GM23248 (cell line): Measurements from ENCODE around the gene CYTL1. TPM values are rescaled to one million over a fixed set of nuclear protein-coding genes. Genes with fewer than 3 reads are reported as not detected.

Experiments used
- DNase-seq: peaks from one replicate; pipeline ENCODE4 v3.0.0-alpha.2; 2015
- H2AFZ ChIP-seq: fragments of 200-600 bp; sonication (generic); 2 replicates; pipeline ENCODE4 v1.6.1; 2016; ENCODE audit warnings: antibody characterized with exemption
- H3F3A ChIP-seq: fragments of 200-600 bp; sonication (generic); 2 replicates; pipeline ENCODE4 v1.6.1; 2016; ENCODE audit warnings: mild to moderate bottlenecking, antibody characterized with exemption, mixed run types; ENCODE audit not compliant: insufficient read depth
- H3K27ac ChIP-seq: fragments of 200-600 bp; sonication (generic); 2 replicates; pipeline ENCODE4 v1.5.1; 2016; ENCODE audit warnings: mild to moderate bottlenecking
- H3K27me3 ChIP-seq: fragments of 200-600 bp; sonication (generic); replicated peaks from 2 replicates; pipeline ENCODE4 v1.6.1; 2016; ENCODE audit warnings: mild to moderate bottlenecking; ENCODE audit not compliant: insufficient read depth
- H3K36me3 ChIP-seq: fragments of 200-600 bp; sonication (generic); 2 replicates; pipeline ENCODE4 v1.6.1; 2016; ENCODE audit warnings: low read depth, mild to moderate bottlenecking
- H3K4me1 ChIP-seq: fragments of 200-600 bp; sonication (generic); 2 replicates; pipeline ENCODE4 v1.6.1; 2016; ENCODE audit warnings: mild to moderate bottlenecking; ENCODE audit not compliant: insufficient read depth
- H3K4me2 ChIP-seq: fragments of 200-600 bp; sonication (generic); one replicate; pipeline ENCODE4 v1.6.1; 2016; ENCODE audit warnings: mild to moderate bottlenecking; ENCODE audit not compliant: unreplicated experiment
- H3K4me3 ChIP-seq: fragments of 200-600 bp; sonication (generic); 2 replicates; pipeline ENCODE4 v1.5.1; 2016; ENCODE audit warnings: mild to moderate bottlenecking
- H3K79me2 ChIP-seq: fragments of 200-600 bp; sonication (generic); 2 replicates; pipeline ENCODE4 v1.6.1; 2016; ENCODE audit warnings: mild to moderate bottlenecking; ENCODE audit not compliant: insufficient read depth
- H3K9ac ChIP-seq: fragments of 200-600 bp; sonication (generic); 2 replicates; pipeline ENCODE4 v1.6.1; 2016; ENCODE audit warnings: mild to moderate bottlenecking
- H3K9me2 ChIP-seq: fragments of 200-600 bp; sonication (generic); 2 replicates; pipeline ENCODE4 v1.6.1; 2016; ENCODE audit warnings: mixed run types, mild to moderate bottlenecking, moderate library complexity; ENCODE audit not compliant: insufficient read depth
- H3K9me3 ChIP-seq: fragments of 200-600 bp; sonication (generic); one replicate; pipeline ENCODE4 v1.6.1; 2017; ENCODE audit warnings: low read depth
- H4K20me1 ChIP-seq: fragments of 200-600 bp; sonication (generic); 2 replicates; pipeline ENCODE4 v1.6.0; 2016; ENCODE audit not compliant: insufficient read depth
- EZH2 ChIP-seq: fragments of 200-600 bp; sonication (generic); IDR thresholded peaks from 2 replicates; pipeline ENCODE4 v1.6.1; 2018; ENCODE audit warnings: antibody characterized with exemption, mild to moderate bottlenecking; ENCODE audit not compliant: insufficient read depth, poor library complexity, severe bottlenecking
- EZH2phosphoT487 ChIP-seq: fragments of 200-600 bp; sonication (generic); IDR thresholded peaks from 2 replicates; pipeline ENCODE4 v1.6.1; 2018; ENCODE audit warnings: antibody characterized with exemption, moderate library complexity, mild to moderate bottlenecking, low read depth; ENCODE audit not compliant: insufficient read depth
- WGBS, 2 experiments: methylation state at CpG; one replicate each; pipeline ENCODE4 v1.1.6; 2015 to 2017; ENCODE audit warnings: low lambda C conversion rate in 2 of 2, low coverage in 1 of 2; ENCODE audit errors: missing lambda C conversion rate in 2 of 2; 5-methylcytosine and 5-hydroxymethylcytosine counted together
- in situ Hi-C: fragments of 300-500 bp; cut with MboI; formaldehyde crosslinking; loops from 2 replicates; pipeline ENCODE4 v1.15.0; 2020
- polyA plus RNA-seq: library from polyadenylated mRNA; unstranded; fragments of >200 nt; fragmentation: Nextera tagmentation; extraction: Ambion mirVana; gene quantifications from 2 replicates; pipeline ENCODE4 v1.2.1, GENCODE V29; 2016
- total RNA-seq: library from RNA; depleted of rRNA; stranded (reverse); fragments of >200 nt; shearing (Covaris generic); gene quantifications from 2 replicates; pipeline ENCODE4 v1.2.3, GENCODE V29; 2014

Gene CYTL1
- total and polyA plus RNA-seq, 2 experiments from 2014 or later: 1.1 TPM; not detected in 1

- 34 to 36% methylated on average over 7 of the region's 7 CpGs for WGBS, 2 experiments
- Histone ChIP-seq H3F3A (no peaks in the 10 kb centered on the region), H3K4me2 (no peak overlapping the region), H3K79me2 (no peaks in the 10 kb centered on the region), H3K9ac (no peak overlapping the region), H3K9me3 (no peaks in the 10 kb centered on the region), H2AFZ (no peak overlapping the region), H3K4me3 (no peak overlapping the region), H3K27me3 (peaks cover 62% of the 10 kb centered on the region), H3K36me3 (no peaks in the 10 kb centered on the region), H3K9me2 (no peaks in the 10 kb centered on the region), H3K4me1 (no peaks in the 10 kb centered on the region), H3K27ac (no peak overlapping the region), H4K20me1 (no peaks in the 10 kb centered on the region)
- no peak for DNase-seq
- TF ChIP-seq EZH2phosphoT487 (no peak), EZH2 (no peak)
- in situ Hi-C loops: no loop called here
These were observed 5.1 kb downstream of the CYTL1 start for GRCh38 chr4:5014007-5014682.

- no peaks in the 10 kb centered on the region for H3K9me3 ChIP-seq
- no peaks in the 10 kb centered on the region for H3K36me3 ChIP-seq
- H2AFZ ChIP-seq: no peak overlapping the region
- no peak overlapping the region for H3K4me3 ChIP-seq
- 49 to 62% methylated on average over 2 of the region's 2 CpGs for WGBS, 2 experiments
- no peaks in the 10 kb centered on the region for H3K79me2 ChIP-seq
- DNase-seq: no peak
- no peaks in the 10 kb centered on the region for H3F3A ChIP-seq
- peaks cover 54% of the 10 kb centered on the region for H3K27me3 ChIP-seq
- H3K27ac ChIP-seq: no peak overlapping the region
- no peaks in the 10 kb centered on the region for H3K4me1 ChIP-seq
- no peak overlapping the region for H3K4me2 ChIP-seq
- TF ChIP-seq EZH2phosphoT487: no peak
- H3K9me2 ChIP-seq: no peaks in the 10 kb centered on the region
- in situ Hi-C loops: no loop called here
- no peaks in the 10 kb centered on the region for H4K20me1 ChIP-seq
- no peak overlapping the region for H3K9ac ChIP-seq
These were observed 6.3 kb downstream of the CYTL1 start for GRCh38 chr4:5012958-5013357.

GRCh38 chr4:5012244-5012898 lies 6.9 kb downstream of the CYTL1 start:
- in situ Hi-C loops: no loop called here
- whole genome bisulfite sequencing, 2 experiments: 89 to 91% methylated on average over 5 of the region's 5 CpGs
- Histone ChIP-seq H3K4me2 (no peak overlapping the region), H3K4me3 (no peak overlapping the region), H3K9me2 (no peaks in the 10 kb centered on the region), H3K36me3 (no peaks in the 10 kb centered on the region), H3K27ac (no peak overlapping the region), H3K4me1 (no peaks in the 10 kb centered on the region), H2AFZ (no peak overlapping the region), H3K9me3 (no peaks in the 10 kb centered on the region), H3K79me2 (no peaks in the 10 kb centered on the region), H3K27me3 (peaks cover 51% of the 10 kb centered on the region), H4K20me1 (no peaks in the 10 kb centered on the region), H3K9ac (no peak overlapping the region), H3F3A (no peaks in the 10 kb centered on the region)
- DNase-seq: no peak
- TF ChIP-seq EZH2 (no peak), EZH2phosphoT487 (no peak)

- Histone ChIP-seq H3K4me2 (no peak overlapping the region), H3K27ac (no peak overlapping the region), H3K9ac (no peak overlapping the region), H3K4me1 (no peaks in the 10 kb centered on the region), H3K9me3 (no peaks in the 10 kb centered on the region), H3F3A (no peaks in the 10 kb centered on the region), H3K27me3 (peaks cover 53% of the 10 kb centered on the region), H3K4me3 (no peak overlapping the region), H4K20me1 (no peaks in the 10 kb centered on the region), H3K9me2 (no peaks in the 10 kb centered on the region), H3K79me2 (no peaks in the 10 kb centered on the region), H2AFZ (no peak overlapping the region), H3K36me3 (no peaks in the 10 kb centered on the region)
- TF ChIP-seq EZH2: no peak
- TF ChIP-seq EZH2phosphoT487: no peak
- in situ Hi-C loops: no loop called here
- WGBS, 2 experiments: 74 to 77% methylated on average over 2 of the region's 2 CpGs
- no peak for DNase-seq
These were observed 8.3 kb downstream of the CYTL1 start for GRCh38 chr4:5010984-5011383.
